Measurements from ENCODE around the gene OR52I1.

Gene OR52I1

DNA sequence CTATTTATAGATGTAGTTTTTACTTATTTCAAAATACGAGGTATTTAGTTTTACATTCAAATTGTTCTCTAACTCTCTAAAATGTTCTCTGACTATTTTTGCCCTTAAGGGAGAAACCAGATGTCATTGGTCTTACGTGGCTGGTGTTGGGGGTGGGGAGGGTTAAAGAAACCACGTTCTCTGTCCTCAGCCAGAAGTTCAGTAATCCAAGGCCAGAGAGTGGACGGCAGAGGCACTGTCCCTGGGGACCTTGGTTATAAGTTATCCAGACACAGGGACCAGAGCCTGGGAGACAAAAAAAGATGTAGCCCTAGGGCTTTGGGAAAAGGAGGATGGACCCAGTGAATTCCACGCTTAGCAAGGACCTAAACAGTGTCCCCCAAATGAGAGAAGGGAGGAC, 49.2 kb downstream of the OR52I1 start:
- no peak overlapping the region for H2AFZ ChIP-seq (ENCODE audit: low read length, unreplicated experiment)
- H3K4me1 ChIP-seq (ENCODE audit: control insufficient read depth, insufficient read depth, low read length, unreplicated experiment) = no peaks in the 10 kb centered on the region
- H3K79me2 ChIP-seq (ENCODE audit: control insufficient read depth, insufficient read depth, low read length, unreplicated experiment) = no peaks in the 10 kb centered on the region
- H3K27me3 ChIP-seq (ENCODE audit: insufficient read depth, low read length) = peaks cover 27% of the 10 kb centered on the region; the same call in 1 of the 2 replicates
- no peaks in the 10 kb centered on the region for H3K36me3 ChIP-seq (ENCODE audit: insufficient read depth, low read length)
- no peak overlapping the region for H3K27ac ChIP-seq (ENCODE audit: low read depth, low read length)
- no peak overlapping the region for H3K4me3 ChIP-seq (ENCODE audit: low read depth, low read length)

DNA sequence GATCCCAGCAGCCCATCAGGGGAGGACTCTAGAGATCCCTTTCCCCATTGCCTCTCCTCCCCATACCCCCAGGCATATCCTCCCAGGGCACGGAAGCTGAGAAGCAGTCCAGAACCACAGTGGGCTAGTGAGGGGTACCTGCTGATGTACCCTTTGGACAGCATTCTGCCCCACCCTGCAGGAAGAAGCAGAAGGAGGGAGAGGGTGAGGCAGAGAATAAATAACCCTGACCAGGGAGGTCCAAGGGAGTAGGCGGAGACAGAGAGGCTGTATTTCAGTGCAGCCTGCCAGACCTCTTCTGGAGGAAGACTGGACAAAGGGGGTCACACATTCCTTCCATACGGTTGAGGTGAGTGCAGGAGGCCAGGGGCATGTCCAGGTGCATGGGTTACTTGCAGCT, 49.8 kb downstream of the OR52I1 start, which contains the start of gene OR51E1:
OR51E1 (plus strand) TSS at position 301 of the 400 bp plus-strand sequence. CDS start 8,545 bp downstream, outside the sequence.
- Histone ChIP-seq H3K27ac (ENCODE audit: low read depth, low read length) (no peak within 1 kb of the TSS), H3K79me2 (ENCODE audit: control insufficient read depth, insufficient read depth, low read length, unreplicated experiment) (no peaks in the 10 kb centered on the region), H2AFZ (ENCODE audit: low read length, unreplicated experiment) (no peak within 1 kb of the TSS), H3K27me3 (ENCODE audit: insufficient read depth, low read length) (peaks cover 25% of the 10 kb centered on the region; the same call in 1 of the 2 replicates), H3K4me1 (ENCODE audit: control insufficient read depth, insufficient read depth, low read length, unreplicated experiment) (no peaks in the 10 kb centered on the region), H3K36me3 (ENCODE audit: insufficient read depth, low read length) (no peaks in the 10 kb centered on the region), H3K4me3 (ENCODE audit: low read depth, low read length) (no peak within 1 kb of the TSS)

DNA sequence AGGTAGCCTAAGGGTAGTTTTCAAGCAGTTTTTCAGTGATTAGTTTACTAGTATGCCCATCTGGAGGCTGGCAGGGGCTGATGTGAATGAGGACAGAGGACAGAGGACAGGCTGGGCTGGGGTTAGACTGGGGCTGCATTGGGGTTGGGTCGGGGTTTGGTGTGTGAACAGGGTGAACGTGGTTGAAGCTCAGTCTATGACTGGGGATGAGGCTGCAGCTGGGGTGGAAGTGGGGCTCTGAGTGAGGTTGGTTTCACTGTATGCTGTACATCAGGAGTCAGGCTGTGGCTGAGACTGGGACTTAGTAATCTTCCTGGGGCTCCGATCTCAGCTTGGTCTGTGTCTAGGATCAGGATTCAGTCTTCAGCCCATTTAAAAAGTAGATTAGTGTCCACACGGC, 50.4 kb downstream of the OR52I1 start:
- H3K4me1 ChIP-seq (ENCODE audit: control insufficient read depth, insufficient read depth, low read length, unreplicated experiment) = no peaks in the 10 kb centered on the region
- no peaks in the 10 kb centered on the region for H3K36me3 ChIP-seq (ENCODE audit: insufficient read depth, low read length)
- no peak overlapping the region for H2AFZ ChIP-seq (ENCODE audit: low read length, unreplicated experiment)
- peaks cover 25% of the 10 kb centered on the region; the same call in 1 of the 2 replicates for H3K27me3 ChIP-seq (ENCODE audit: insufficient read depth, low read length)
- H3K79me2 ChIP-seq (ENCODE audit: control insufficient read depth, insufficient read depth, low read length, unreplicated experiment) = no peaks in the 10 kb centered on the region
- H3K27ac ChIP-seq (ENCODE audit: low read depth, low read length) = no peak overlapping the region
- no peak overlapping the region for H3K4me3 ChIP-seq (ENCODE audit: low read depth, low read length)

Measured in ACC112 (cell line).